Stimulated activated naive CD4-positive, alpha-beta T cell (primary cell): ENCODE results near the gene MAP4K5.

ENCODE experiments used
- DNase-seq, 6 experiments: peaks; one replicate each; lab custom pipeline; 2025; lab: John Stamatoyannopoulos, UW

The MAP4K5 gene

DNA sequence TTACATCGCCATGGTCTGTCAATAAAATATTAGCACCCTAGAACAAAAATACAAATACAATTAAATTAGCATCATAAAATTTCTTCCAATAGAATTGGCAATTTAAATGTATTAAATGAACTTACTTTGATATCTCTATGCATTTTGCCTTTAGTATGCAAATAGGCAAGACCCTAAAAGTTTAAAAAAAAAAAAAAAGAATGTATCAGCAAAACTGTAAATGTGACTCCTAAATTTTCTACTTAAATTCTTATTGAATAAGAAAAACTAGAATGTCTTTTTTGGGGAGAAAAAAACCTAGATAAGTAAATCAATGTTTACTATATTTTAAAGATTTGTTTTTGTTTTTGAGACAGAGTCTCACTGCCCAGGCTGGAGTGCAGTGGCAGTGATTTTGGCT is 56.2 kb downstream of the MAP4K5 start:
- no peak for DNase-seq

DNA sequence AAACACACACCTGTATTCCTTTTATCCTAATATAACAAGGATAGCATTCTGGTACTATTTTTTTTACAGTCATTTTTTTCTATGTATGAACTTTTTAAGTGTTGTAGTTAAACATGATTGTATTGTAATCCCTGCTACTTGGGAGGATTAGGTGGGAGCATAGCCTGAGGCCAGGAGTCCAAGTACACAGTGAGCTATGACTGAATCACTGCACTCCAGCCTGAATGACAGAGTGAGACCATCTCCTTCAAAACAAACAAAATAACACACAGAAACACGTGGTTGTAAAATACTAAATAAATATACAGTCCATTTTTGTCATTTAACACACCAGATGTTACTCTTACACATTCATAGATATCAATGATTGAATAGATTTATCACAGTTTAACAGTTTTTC is 56.9 kb downstream of the MAP4K5 start:
- DNase-seq = no peak

DNA sequence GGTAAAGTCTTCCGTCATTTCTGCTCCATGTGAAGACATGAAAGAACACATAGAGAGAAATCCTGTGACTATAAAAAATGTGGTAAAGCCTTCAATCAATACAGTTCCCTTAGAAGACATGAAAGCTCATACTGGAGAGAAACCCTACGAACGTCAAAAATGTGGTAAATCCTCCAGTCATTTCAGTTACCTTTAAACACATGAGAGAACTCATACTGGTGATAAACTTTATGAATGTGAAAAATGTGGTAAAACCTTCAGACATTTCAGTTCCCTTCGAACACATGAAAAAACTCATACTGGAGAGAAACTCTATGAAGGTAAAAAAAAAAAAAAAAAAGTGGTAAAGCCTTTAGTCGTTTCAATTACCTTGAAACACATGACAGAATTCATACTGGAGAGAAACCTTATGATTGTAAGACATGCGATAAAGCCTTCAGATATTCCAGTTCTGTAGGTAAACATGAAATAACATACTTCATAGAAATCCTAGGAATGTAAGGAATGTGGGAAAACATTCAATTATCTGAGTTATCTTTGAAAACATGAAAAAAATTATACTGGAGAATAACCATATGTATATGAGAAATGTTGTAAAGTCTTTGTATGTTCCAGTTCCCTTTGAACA is 60.4 kb downstream of the MAP4K5 start:
- DNase-seq = no peak

GRCh38 chr14:50469982-50470381 is 62.4 kb downstream of the MAP4K5 start:
- DNase-seq = no peak

DNA sequence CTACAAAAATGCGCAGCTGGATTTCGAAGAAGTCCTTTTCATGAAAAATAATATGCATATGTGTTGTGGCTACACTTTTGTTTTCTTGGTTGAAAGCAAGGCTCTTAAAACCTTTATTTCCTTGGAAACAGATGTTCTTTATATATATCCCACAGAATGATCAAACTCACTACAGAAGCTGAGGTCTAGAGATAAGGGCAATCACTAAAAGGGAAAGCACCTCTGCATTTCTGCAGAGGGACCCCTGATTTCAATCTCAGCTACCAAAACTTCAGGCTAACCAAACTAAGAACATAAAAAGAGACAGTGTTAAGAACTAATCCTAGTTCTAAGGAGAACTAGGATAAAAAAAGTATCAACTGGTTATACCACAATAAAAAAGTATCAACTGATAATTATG is 70.3 kb downstream of the MAP4K5 start:
- no peak for DNase-seq

DNA sequence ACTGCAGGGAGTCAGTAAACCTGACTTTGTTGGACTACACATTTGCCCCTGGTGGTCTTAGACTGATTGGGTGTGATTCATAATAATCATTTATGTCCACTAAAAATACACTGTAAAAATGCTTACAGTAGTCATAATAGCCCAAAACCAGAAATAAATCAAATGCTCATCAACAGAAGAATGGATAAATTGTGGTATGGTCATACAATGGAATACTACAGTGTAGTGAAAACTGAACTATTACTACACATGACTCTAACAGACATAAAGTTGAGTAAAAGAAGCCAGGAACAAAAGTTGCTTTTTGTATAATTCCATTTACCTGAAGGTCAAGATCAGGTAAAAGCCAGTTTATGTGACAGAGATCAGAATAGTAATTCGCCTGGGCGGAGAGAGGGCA is 78.5 kb downstream of the MAP4K5 start:
- DNase-seq = no peak

DNA sequence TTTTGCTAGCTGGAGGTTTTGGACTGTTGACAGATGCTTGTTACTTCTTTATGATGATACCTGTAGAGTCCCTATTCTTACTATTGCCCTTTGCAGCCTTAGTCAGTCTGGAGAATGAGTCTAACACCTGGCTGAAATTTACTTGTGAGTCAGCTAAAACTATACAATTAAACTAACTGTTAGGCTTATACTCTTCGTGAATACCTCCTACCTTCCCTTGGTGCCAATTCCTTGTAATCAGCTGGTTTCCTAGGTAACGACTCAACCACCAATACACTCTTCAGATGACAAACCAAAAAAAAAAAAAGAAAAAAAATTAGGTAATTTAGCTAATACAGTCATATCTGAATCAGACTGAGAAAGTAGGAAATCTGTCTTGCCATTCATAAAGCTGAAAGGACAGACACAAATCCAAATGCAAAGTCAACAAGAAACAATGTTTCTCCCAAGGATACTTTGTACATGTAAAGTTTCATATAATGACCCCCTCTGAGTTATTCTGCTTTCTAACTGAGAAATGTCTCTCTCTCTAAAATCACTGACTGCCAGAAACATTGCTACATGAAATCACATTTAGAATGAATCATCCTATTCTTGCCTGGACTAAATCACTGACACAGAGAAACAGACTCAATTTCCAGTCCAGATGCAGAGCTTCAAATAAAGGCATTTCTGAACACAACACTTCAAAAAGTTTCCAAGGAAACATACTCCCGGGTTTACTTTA is 79.2 kb downstream of the MAP4K5 start:
- no peak for DNase-seq

DNA sequence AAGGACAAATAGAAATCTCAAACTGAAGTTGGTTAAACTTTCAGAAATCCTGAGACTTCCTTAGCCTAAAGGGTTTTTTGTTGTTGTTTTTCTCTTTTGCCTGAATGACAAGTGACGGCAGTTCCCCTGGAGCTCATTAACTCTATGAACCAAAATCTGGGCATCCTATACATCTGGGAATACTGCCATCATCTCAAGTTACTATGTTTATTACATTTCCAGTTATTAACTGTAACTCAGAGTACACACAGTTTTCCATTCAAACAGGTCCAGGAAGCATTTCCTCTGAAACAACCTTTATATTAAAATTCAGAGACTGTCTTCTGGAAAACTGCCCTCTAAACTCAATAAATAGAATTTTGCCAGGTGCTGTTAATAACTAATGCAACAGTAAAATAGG is 80.1 kb downstream of the MAP4K5 start:
- DNase-seq = no peak

- DNase-seq = no peak
These were observed 80.5 kb downstream of the MAP4K5 start for GRCh38 chr14:50451854-50452253.

DNA sequence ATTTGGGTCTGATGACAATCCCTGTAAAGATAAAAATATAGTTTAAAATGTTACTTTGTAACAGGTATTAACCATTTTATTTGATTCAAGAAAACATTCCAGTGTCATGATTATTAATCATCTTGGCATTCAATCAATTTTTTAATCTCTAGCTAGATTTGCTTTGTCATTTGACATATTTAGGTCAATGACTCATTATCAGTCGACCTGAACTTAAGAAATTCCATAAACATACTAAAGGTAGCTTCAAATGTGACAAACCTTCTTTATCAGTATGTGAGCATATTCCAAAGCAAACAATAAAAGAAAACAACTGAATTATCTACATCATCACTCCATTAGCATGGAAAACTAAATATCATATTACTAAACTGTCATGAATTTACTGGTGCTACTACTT is 84.9 kb downstream of the MAP4K5 start:
- DNase-seq = no peak

DNA sequence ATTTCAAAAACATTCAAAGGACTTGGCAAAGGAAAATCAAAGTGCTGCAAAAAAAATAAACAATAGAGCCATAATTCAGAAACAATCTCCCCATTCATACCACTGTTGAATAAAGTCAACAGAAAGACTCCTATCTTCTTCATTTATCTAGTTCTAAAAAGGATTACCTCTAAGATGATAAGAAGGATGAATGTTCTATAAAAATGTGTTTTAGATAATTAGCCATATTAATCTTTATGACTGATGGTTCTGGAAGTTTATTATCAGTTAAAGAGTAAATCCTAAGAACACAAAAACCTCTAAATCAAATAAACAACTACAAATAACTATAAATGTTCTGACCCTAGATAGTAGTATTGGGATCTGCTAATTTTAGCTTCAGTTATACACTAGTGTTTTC is 97.8 kb downstream of the MAP4K5 start:
- DNase-seq = no peak

DNA sequence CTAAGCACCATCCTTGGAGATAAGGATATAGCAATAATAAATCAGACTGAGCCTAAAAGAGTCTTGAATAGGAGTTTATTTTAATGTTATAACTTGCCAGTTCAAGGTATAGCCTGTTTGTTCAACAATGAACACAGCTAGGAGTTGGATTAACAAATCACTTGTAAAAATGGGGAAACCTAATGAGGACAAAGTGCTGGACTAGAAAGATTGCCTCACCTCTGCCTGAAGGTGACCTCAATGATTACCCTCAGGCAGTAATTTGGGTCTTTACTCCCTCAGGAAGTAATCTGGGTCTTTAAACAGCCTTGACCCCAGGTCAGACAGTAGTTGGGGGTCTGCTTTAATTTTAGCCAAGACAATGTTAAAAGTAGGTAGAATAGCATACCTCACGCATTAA is 100.2 kb downstream of the MAP4K5 start:
- DNase-seq = no peak

- DNase-seq = no peak
These were observed 106.6 kb downstream of the MAP4K5 start for GRCh38 chr14:50425816-50426215.

DNA sequence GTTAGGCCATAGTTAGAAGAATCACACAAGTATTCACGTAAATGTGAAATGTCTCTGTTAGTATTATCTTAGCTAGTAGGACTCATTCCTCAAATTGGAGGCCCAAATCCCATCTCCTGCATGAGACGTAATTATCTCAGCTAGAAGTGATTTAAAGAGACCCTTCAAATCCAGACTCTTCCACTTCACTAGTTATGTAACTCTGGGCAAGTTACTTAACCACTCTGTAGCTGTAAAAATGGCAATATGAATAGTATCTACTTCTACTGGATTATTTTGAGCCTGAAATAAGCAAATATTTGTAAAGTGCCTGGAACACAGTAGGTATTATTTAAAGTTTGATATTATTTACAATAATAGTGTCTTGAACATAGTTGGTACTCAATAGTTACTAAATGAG is 107.3 kb downstream of the MAP4K5 start:
- no peak for DNase-seq

- no peak for DNase-seq
These were observed 108.8 kb downstream of the MAP4K5 start for GRCh38 chr14:50423529-50423928.

- DNase-seq = no peak
These were observed 110.9 kb downstream of the MAP4K5 start for GRCh38 chr14:50421499-50421898.

GRCh38 chr14:50417853-50418252 is 114.5 kb downstream of the MAP4K5 start:
- DNase-seq = no peak

DNA sequence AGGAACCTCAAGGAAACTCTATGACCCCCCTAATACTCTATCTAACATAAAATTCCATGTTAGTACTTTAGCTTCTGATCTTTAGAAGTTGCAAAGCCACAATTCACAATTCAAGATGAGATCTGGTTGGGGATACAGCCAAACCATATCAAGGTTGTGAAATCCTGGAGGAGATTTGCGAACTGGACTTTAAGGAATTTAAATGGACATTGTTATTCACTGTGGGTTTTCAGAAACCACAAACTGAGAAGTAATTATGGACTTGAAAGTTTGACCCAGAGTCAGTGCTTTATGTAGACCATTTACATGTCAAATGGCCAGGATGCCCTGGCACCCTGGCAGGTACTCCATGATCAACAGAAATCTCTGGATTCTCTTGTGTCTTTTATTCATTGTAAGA is 121.4 kb downstream of the MAP4K5 start:
- DNase-seq = no peak

DNA sequence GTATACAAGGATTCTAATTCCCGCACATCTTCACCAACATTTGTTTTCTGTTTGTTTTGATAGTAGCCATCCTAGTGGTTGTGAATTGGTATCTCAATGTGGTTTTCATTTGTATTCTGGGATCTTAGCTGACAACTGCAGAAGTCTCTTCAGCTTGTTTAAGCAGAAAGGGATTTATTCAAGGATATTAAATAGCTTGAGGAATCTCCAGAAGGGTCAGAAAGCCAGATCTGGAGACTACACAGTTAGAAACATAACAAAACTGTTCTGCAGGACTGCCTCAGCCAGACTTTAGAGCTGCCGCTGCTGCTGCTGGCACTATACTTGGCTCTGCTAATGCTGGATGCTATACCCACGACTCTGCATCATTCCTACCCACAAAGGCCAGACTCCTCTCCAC is 122.3 kb downstream of the MAP4K5 start:
- DNase-seq = no peak

- DNase-seq = no peak
These were observed 125.1 kb downstream of the MAP4K5 start for GRCh38 chr14:50407111-50407812.

DNA sequence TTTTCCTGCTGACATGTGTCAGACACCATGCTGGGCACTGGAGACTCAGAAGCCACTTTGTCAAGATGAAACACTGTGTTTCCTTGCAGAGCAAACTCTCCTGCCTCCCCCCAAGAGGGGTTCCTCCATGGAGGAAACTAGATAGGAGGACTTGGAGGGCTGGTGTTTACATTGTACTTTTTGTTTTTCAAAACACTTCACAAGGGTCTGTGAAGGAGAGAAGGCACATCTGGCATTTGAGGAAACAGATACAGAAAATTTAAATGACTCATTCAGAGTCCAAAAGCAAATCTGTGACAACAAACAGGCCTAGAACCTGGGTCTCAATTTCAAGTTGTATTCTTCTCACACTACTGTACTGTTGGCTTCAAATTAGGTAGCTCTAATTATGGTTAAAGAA is 128.9 kb downstream of the MAP4K5 start:
- no peak for DNase-seq

- no peak for DNase-seq
These were observed 129.4 kb downstream of the MAP4K5 start for GRCh38 chr14:50402965-50403364.

- no peak for DNase-seq
These were observed 131.9 kb downstream of the MAP4K5 start for GRCh38 chr14:50400461-50400860.
